Stimulated activated CD8-positive, alpha-beta memory T cell treated with anti-CD3 and anti-CD28 coated beads, Interleukin-15, amount 100 ng/mL, for 4 hours (primary cell): Measurements from ENCODE around the gene STK38L.

ENCODE experiments used
- DNase-seq, 2 donors: peaks; one replicate each; pipeline ENCODE4 v3.0.0-alpha.2; 2020; ENCODE audit warnings: low read depth in 2 of 2

The STK38L gene

DNA sequence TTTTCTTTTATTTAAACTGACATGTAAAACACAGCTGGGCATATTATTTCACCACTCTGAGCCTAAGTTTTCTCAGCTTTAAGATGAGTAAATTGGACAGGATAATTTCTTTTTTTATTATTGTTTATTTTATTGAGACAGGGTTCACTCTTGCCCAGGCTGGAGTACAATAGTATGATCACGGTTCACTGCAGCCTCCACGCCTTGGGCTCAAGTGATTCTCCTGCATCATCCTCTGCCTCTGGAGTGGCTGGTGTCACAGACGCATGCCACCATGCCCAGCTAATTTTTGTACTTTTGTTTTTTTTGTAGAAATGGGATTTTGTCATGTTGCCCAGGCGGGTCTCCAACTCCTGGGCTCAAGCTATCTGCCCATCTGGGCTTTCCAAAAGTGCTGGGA, 101.3 kb downstream of the STK38L start:
- DNase-seq: no peak

DNA sequence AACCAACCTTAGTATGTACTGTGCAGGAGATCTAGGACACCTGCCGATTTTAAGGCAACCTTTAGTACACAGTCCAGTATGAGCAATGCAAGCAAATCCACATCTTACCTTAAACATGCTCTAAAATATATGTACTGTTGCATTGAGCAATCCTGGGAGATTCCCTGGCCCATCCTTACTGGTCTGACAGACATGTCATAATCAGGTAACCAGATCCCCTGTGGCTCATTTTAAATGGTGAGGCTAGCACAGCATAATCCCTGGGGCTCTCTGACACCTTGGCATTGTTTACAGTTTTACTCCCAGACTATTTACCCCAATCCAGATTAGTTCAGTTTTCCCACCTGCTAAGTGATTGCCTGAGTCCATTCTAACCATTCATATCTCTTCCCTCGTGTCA, 103.7 kb downstream of the STK38L start:
- DNase-seq: no peak

DNA sequence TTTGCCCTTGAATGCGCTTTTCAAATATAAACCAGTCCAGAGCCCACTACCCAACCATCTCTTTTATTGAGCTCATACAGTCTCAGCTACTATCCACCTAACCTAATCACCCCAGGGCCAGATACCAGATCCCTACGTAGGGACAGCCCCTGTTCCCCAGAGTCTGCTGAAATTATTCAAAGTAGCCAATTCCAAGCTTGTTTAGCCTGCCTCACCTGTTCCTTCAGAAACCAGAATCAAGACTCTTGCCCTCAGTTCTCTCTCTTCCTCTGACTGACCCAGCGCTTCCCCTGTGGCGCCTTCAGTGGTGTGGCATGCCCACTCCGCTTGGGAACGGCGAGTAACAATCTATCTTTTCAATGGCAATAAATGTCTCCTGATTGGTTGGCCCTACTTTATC, 107.4 kb downstream of the STK38L start:
- DNase-seq: no peak

DNA sequence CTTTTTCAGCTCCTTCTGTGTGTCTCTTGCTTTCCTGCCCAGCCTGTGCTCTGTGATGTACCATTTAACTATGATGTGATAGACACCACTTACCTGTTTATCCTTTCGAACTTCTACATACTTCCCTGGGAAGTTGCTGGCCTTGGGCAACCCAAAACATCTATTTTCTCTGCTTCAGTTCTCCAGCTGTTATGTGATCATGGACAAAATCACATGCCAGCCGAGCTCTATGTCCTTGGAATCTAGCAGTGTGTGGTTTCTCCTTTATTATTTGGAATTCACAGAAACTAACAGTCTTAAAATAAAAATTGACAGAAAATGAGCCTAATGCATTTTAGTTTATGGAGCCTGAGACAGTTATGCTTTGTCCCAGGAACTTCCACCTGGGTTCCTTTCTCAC, 111.4 kb downstream of the STK38L start:
- DNase-seq: no peak

DNA sequence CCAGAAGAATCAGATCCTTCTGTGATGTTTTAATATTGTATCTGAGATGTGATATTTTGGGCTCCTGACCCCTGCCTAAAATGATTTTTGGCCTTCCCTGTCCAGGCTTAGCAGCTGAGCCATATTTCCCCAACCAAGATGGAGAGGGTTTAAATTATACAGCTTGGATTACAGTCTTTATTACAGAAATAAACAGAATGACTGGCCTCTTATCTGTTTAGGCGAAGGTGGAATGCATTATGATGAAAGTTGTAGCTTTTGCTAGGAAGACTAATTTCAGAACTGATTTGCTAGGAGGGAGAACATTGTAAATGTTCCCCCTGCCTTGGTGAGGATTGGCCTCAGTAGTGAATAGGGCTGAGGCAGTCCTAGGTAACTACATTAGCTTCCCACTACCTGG, 111.9 kb downstream of the STK38L start:
- DNase-seq: no peak

DNA sequence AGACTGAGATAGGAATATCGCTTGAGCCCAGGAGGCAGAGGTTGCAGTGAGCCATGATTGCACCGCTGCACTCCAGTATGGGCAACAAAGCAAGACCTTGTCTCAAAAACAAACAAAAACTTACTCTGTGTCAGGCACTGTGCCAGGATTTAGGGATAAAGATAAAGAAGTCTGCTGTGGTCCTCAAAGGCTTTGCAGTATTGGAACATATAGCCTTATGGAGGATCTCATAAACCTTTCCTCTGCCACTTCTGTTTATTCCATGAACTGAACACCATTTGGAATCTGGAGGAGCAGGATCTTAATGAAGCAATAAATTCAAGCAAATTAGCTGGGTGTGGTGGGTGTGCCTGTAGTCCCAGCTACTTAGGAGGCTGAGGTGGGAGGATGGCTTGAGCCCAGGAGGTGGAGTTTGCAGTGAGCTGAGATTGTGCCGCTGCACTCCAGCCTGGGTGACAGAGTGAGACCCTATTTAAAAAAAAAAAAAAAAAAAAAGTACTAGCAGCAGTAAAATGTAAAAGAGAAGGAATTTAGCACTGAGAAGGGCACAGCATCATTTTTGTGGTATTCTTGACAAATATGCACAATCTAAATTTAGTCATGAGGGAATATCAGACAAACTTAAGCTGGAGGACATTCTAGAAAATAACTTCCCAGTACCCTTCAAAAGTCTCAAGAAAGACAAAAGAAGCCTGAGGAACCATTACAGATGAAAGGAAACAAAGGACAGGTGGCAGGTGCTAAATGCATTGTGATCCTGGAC, 115.7 kb downstream of the STK38L start:
- no peak for DNase-seq

DNA sequence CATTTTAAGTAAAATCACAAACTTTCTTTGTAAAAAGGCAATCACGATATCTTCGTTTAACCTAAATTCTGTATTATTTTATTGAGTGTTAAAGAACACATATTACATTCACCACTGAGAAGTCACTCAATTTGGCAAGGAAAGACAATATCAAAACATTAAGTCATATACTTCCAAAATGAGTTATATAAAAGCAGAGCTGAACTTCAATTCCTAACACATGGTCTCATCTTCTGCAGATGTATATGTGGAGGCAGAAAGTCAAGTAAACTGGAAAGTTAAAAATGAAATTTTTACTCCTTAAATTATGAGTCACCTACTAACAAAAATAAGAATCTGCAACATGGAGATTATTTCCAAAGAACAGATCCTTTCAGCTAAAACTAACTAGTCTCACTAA, 117.3 kb downstream of the STK38L start:
- no peak for DNase-seq

DNA sequence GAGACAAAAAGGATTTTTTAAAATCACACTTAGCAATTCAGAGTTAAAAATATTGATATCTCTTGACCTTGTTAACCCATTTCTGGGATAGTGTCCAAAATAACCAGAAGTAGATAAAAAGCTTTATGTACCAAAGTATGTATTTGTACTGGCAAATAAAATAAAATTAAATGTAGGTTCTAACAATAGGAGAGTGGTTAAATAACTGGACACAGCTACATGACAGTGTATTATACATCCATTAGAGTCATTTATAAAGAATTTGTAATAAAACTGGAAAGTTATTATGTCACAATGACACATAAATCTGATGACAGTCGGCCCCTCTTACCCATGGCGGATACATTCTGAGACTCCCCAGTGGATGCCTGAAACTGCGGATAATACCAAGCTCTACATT, 122.5 kb downstream of the STK38L start:
- no peak for DNase-seq

DNA sequence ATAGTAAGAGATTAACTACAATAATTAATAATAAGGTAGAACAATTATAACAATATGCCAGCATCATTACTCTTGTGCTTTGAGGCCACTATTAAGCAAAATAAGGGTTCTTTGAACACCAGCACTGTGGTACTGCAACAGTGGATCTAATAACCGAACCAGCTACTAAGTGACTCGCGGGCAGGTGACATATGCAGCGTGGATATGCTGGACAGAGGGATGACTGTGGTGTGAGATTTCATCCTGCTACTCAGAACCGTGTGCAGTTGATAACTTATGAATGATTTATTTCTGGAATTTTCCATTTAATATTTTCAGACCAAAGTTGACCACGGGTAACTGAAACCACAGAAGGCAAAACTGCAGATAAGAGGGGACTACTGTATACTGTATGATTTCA, 123.0 kb downstream of the STK38L start:
- DNase-seq: no peak
